Neuronal stem cell (in vitro differentiated cells): ENCODE results near the gene TTLL10.

Experiments used
- DNase-seq: peaks from one replicate; pipeline ENCODE4 v3.0.0-alpha.2; 2013; ENCODE audit warnings: low spot score
- H2AFZ ChIP-seq: one replicate; pipeline ENCODE4 v1.6.1; 2013; ENCODE audit warnings: mild to moderate bottlenecking, low read length, inconsistent platforms
- H2AK5ac ChIP-seq: 2 replicates; pipeline ENCODE4 v1.6.1; 2013; ENCODE audit warnings: low read depth, mild to moderate bottlenecking, inconsistent platforms, low read length, moderate library complexity, mixed read lengths
- H2BK120ac ChIP-seq: 2 replicates; pipeline ENCODE4 v1.6.1; 2013; ENCODE audit warnings: low read depth, mild to moderate bottlenecking, inconsistent platforms, low read length, moderate library complexity, mixed read lengths
- H2BK12ac ChIP-seq: one replicate; pipeline ENCODE4 v1.6.1; 2013; ENCODE audit warnings: low read length, inconsistent platforms
- H2BK15ac ChIP-seq: 2 replicates; pipeline ENCODE4 v1.6.1; 2013; ENCODE audit warnings: mild to moderate bottlenecking, low read length, inconsistent platforms, mixed read lengths
- H2BK5ac ChIP-seq: one replicate; pipeline ENCODE4 v1.6.1; 2013; ENCODE audit warnings: inconsistent platforms, mild to moderate bottlenecking, low read length, moderate library complexity
- H3K14ac ChIP-seq: one replicate; pipeline ENCODE4 v1.6.1; 2013; ENCODE audit warnings: low read length, inconsistent platforms
- H3K18ac ChIP-seq: 2 replicates; pipeline ENCODE4 v1.6.1; 2013; ENCODE audit warnings: low read length, inconsistent platforms
- H3K23ac ChIP-seq: 2 replicates; pipeline ENCODE4 v1.6.1; 2013; ENCODE audit warnings: low read depth, mild to moderate bottlenecking, mixed read lengths, low read length, inconsistent platforms; ENCODE audit not compliant: poor library complexity
- H3K27ac ChIP-seq: replicated peaks from 3 replicates; pipeline ENCODE4 v1.5.1; 2013; ENCODE audit warnings: low read length, inconsistent platforms
- H3K27me3 ChIP-seq, 3 experiments: 2 replicates each; pipeline ENCODE4 v1.6.1; 2013; ENCODE audit warnings: low read length in 3 of 3, mild to moderate bottlenecking in 2 of 3, inconsistent platforms in 1 of 3, low read depth in 1 of 3, mixed read lengths in 1 of 3, moderate library complexity in 1 of 3; ENCODE audit not compliant: control insufficient read depth in 3 of 3, insufficient read depth in 3 of 3
- H3K36me3 ChIP-seq, 2 donors: replicated peaks in 1 of 2; 2 replicates each; pipeline ENCODE4 v1.6.1; 2013; ENCODE audit warnings: low read length in 2 of 2; ENCODE audit not compliant: control insufficient read depth in 2 of 2, insufficient read depth in 2 of 2
- H3K4ac ChIP-seq: 2 replicates; pipeline ENCODE4 v1.6.1; 2013; ENCODE audit warnings: inconsistent platforms, mild to moderate bottlenecking, low read length, moderate library complexity
- H3K4me1 ChIP-seq, 2 donors: 1 replicate in 1 of 2; 2 replicates in 1 of 2; pipeline ENCODE4 v1.6.1; 2013; ENCODE audit warnings: low read length in 2 of 2, low read depth in 1 of 2; ENCODE audit not compliant: control insufficient read depth in 2 of 2, insufficient read depth in 1 of 2
- H3K4me2 ChIP-seq: one replicate; pipeline ENCODE4 v1.6.1; 2013; ENCODE audit warnings: mild to moderate bottlenecking, low read length, inconsistent platforms; ENCODE audit not compliant: insufficient read depth, poor library complexity, severe bottlenecking
- H3K4me3 ChIP-seq, 2 donors: 2 replicates each; pipeline ENCODE4 v1.5.1; 2013; ENCODE audit warnings: low read length in 2 of 2, mild to moderate bottlenecking in 2 of 2, inconsistent platforms in 1 of 2, moderate library complexity in 1 of 2
- H3K79me1 ChIP-seq: one replicate; pipeline ENCODE4 v1.6.1; 2013; ENCODE audit warnings: low read depth, mild to moderate bottlenecking, inconsistent platforms, low read length, moderate library complexity
- H3K9ac ChIP-seq: one replicate; pipeline ENCODE4 v1.6.1; 2013; ENCODE audit warnings: mild to moderate bottlenecking, low read depth, low read length, inconsistent platforms; ENCODE audit not compliant: poor library complexity
- H3K9me3 ChIP-seq, 2 donors: replicated peaks in 1 of 2; 2 replicates each; pipeline versions ENCODE3 to v1.6.1; 2013; ENCODE audit warnings: low read length in 2 of 2, mild to moderate bottlenecking in 2 of 2, inconsistent platforms in 1 of 2, low read depth in 1 of 2, mixed read lengths in 1 of 2, moderate library complexity in 1 of 2; ENCODE audit not compliant: control insufficient read depth in 2 of 2, insufficient read depth in 1 of 2
- H4K8ac ChIP-seq: one replicate; pipeline ENCODE4 v1.6.1; 2013; ENCODE audit warnings: low read depth, mild to moderate bottlenecking, inconsistent platforms, low read length, moderate library complexity
- H4K91ac ChIP-seq: one replicate; pipeline ENCODE4 v1.6.1; 2013; ENCODE audit warnings: low read length, low read depth, mild to moderate bottlenecking, inconsistent platforms; ENCODE audit not compliant: poor library complexity
- WGBS, 2 donors: extraction: QIAGEN DNeasy Blood & Tissue Kit; methylation state at CpG; one replicate each; pipeline ENCODE4 v1.1.7; 2013; ENCODE audit warnings: missing lambda C conversion rate in 2 of 2, mixed read lengths in 1 of 2; ENCODE audit not compliant: insufficient read length in 2 of 2, insufficient replicate concordance in 1 of 2; ENCODE audit errors: extremely low coverage in 2 of 2; 5-methylcytosine and 5-hydroxymethylcytosine counted together

The TTLL10 gene

DNA sequence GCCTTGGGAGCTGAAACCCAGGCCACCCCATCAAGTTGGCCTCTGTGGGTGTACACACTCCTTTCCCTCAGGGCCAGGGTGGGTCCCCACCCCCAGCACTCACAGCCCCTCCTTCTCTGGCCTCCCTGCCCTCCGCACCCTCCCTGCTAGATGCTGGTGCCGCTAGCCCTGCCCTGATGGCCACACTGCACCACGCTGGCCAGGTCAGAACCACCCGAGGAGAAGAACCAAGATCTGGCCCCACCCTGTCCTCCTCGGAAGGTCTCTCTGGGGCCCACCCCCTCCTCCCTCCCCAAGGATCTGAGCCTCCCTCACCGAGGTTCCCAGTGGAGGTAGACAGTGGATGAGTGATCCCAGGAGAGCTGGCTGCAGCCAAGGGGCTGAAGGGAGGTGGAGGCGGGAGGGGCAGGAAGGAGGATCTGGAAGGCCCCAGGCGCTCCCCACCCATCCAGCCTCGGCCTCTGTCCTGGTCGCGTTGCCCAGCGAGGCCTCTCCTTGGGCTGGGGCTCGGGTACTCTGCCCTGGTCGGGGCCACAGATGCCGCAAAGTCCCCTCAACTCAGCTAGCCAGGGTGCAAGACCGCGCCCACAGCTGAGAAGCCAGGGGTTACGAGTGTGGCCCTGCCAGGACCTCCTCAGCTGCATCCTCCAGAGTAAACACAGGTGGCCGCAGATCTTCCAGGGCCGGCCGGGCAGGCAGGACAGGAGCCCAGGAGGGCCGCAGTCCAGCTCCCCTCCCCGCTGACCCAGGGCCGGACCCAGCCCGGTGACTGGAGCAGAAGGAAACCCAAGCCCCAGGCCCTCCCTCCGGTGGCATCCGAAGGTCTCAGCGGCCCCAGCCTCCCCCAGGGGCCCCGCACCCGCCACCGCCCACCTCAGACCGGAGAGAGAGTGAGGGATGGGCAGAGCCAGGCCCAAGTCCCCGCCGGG lies 63.5 kb downstream of the TTLL10 start:
- Histone ChIP-seq H3K27me3 (peaks cover 0 to 4% (median 0%) of the 10 kb centered on the region in 3 experiments), H3K79me1 (peaks cover 14% of the 10 kb centered on the region), H2AFZ (no peak overlapping the region), H4K91ac (no peak overlapping the region), H3K9ac (peak overlapping the region; percentile 77), H2BK120ac (no peak overlapping the region), H4K8ac (peak overlapping the region; percentile 76), H2BK12ac (peak overlapping the region; percentile 65), H2BK15ac (peak overlapping the region; percentile 58), H3K4me1 (peaks cover 17 to 41% of the 10 kb centered on the region in 2 donors), H2BK5ac (peak overlapping the region; percentile 35), H3K27ac (no peak overlapping the region), H3K9me3 (peaks cover 0 to 12% of the 10 kb centered on the region in 2 donors), H3K4me2 (no peak overlapping the region), H3K14ac (peak overlapping the region; percentile 56), H3K36me3 (peaks cover 12 to 22% of the 10 kb centered on the region in 2 donors), H3K18ac (peak overlapping the region; percentile 89), H3K4ac (no peak overlapping the region), H3K4me3 (no peak overlapping the region), H2AK5ac (peak overlapping the region; percentile 81), H3K23ac (peak overlapping the region; percentile 87)
- no peak for DNase-seq
- WGBS, 2 donors = no CpG with 5 or more reads among the region's 34 CpGs

GRCh38 chr1:1237874-1238701 lies 64.4 kb downstream of the TTLL10 start:
- Histone ChIP-seq H3K9ac (peak overlapping the region; percentile 77), H3K27me3 (peaks cover 0 to 4% (median 0%) of the 10 kb centered on the region in 3 experiments), H3K4me2 (peak overlapping the region; percentile 24), H2BK15ac (no peak overlapping the region), H2AK5ac (peak overlapping the region; percentile 90), H2BK120ac (peak overlapping the region; percentile 1), H4K8ac (no peak overlapping the region), H3K27ac (no peak overlapping the region), H2BK5ac (peak overlapping the region; percentile 48), H4K91ac (peak overlapping the region; percentile 72), H3K79me1 (peaks cover 5% of the 10 kb centered on the region), H2AFZ (no peak overlapping the region), H2BK12ac (peak overlapping the region; percentile 90), H3K4me1 (peaks cover 10 to 35% of the 10 kb centered on the region in 2 donors), H3K4ac (no peak overlapping the region), H3K23ac (peak overlapping the region; percentile 87), H3K14ac (peak overlapping the region; percentile 56), H3K18ac (peak overlapping the region; percentile 85), H3K4me3 (no peak overlapping the region), H3K36me3 (peaks cover 9 to 19% of the 10 kb centered on the region in 2 donors), H3K9me3 (peaks cover 0 to 5% of the 10 kb centered on the region in 2 donors)
- no peak for DNase-seq
- WGBS, 2 donors = no CpG with 5 or more reads among the region's 48 CpGs

GRCh38 chr1:1238702-1239178 lies 65.1 kb downstream of the TTLL10 start:
- Histone ChIP-seq H3K23ac (peak overlapping the region; percentile 87), H3K9ac (no peak overlapping the region)

More at GRCh38 chr1:1238702-1239178, 65.1 kb downstream of the TTLL10 start:
- Histone ChIP-seq H3K9me3 (no peaks in the 10 kb centered on the region), H2BK5ac (peak overlapping the region; percentile 48), H3K79me1 (peaks cover 4% of the 10 kb centered on the region), H2AK5ac (peak overlapping the region; percentile 90), H3K4me2 (no peak overlapping the region), H2BK12ac (peak overlapping the region; percentile 58), H3K27me3 (peaks cover 0 to 4% (median 0%) of the 10 kb centered on the region in 3 experiments), H3K27ac (no peak overlapping the region), H4K8ac (no peak overlapping the region), H3K14ac (peak overlapping the region; percentile 71), H3K36me3 (peaks cover 4 to 13% of the 10 kb centered on the region in 2 donors), H4K91ac (no peak overlapping the region), H2BK15ac (peak overlapping the region; percentile 58), H3K18ac (peak overlapping the region; percentile 85), H2AFZ (no peak overlapping the region), H3K4ac (no peak overlapping the region), H2BK120ac (peak overlapping the region; percentile 1), H3K4me1 (peaks cover 10 to 34% of the 10 kb centered on the region in 2 donors), H3K4me3 (no peak overlapping the region)
- WGBS, 2 donors = no CpG with 5 or more reads among the region's 19 CpGs
- DNase-seq = no peak
